ES-I3 (cell line): ENCODE results near the gene IFITM5.

Experiments
- H3K36me3 ChIP-seq: 2 replicates; pipeline ENCODE4 v1.6.1; 2013; ENCODE audit warnings: mild to moderate bottlenecking, low read length, control low read depth, moderate library complexity; ENCODE audit not compliant: insufficient read depth
- H3K4me1 ChIP-seq: 2 replicates; pipeline ENCODE4 v1.6.1; 2013; ENCODE audit warnings: mild to moderate bottlenecking, control low read depth, low read length; ENCODE audit not compliant: insufficient read depth
- H3K9ac ChIP-seq: 2 replicates; pipeline ENCODE4 v1.6.1; 2013; ENCODE audit warnings: low read depth, mild to moderate bottlenecking, low read length, moderate library complexity
- H3K9me3 ChIP-seq: 2 replicates; pipeline ENCODE4 v1.6.1; 2013; ENCODE audit warnings: mild to moderate bottlenecking, low read length, moderate library complexity; ENCODE audit not compliant: control insufficient read depth, insufficient read depth

The IFITM5 gene

DNA sequence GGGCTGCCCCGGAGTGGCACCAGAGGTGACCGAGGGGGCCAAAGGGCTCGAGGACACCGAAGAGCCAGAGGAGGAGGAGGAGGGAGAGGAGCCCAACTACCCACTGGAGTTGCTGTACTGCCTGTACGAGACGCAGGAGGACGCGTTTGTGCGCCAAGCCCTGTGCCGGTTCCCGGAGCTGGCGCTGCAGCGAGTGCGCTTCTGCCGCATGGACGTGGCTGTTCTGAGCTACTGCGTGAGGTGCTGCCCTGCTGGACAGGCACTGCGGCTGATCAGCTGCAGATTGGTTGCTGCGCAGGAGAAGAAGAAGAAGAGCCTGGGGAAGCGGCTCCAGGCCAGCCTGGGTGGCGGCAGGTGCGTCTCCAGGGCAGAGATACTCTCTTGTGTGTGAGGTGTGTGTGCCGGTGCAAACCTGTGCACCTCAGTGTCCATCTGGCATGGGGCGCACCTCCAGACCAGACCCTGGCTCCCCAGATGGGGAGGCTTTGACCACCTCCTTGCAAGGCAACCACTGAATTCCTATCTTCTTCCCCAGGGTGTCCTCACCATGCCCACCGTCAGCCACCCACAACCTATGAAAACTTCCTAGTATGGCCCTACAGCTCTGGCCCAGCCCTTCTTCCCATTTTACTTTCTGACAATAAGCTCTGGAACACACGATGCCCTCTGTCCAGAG lies 17.7 kb downstream of the IFITM5 start:
- Histone ChIP-seq H3K4me1 (peaks cover 3% of the 10 kb centered on the region; the same call in 1 of the 2 replicates), H3K9me3 (no peaks in the 10 kb centered on the region), H3K36me3 (no peaks in the 10 kb centered on the region), H3K9ac (no peak overlapping the region)

- H3K9ac ChIP-seq = no peak overlapping the region
- H3K4me1 ChIP-seq = peaks cover 3% of the 10 kb centered on the region; the same call in 1 of the 2 replicates
- no peaks in the 10 kb centered on the region for H3K36me3 ChIP-seq
- H3K9me3 ChIP-seq = peaks cover 4% of the 10 kb centered on the region; the same call in 1 of the 2 replicates
Measured at GRCh38 chr11:280706-281485, 18.4 kb downstream of the IFITM5 start.

GRCh38 chr11:279966-280705 lies 19.2 kb downstream of the IFITM5 start:
- Histone ChIP-seq H3K4me1 (peaks cover 3% of the 10 kb centered on the region; the same call in 1 of the 2 replicates), H3K9me3 (peaks cover 4% of the 10 kb centered on the region; the same call in 1 of the 2 replicates), H3K9ac (no peak overlapping the region), H3K36me3 (no peaks in the 10 kb centered on the region)

GRCh38 chr11:279040-279965 lies 20.0 kb downstream of the IFITM5 start:
- H3K9me3 ChIP-seq = peaks cover 4% of the 10 kb centered on the region; the same call in 1 of the 2 replicates
- peaks cover 3% of the 10 kb centered on the region; the same call in 1 of the 2 replicates for H3K4me1 ChIP-seq
- no peak overlapping the region; the same call in 1 of the 2 replicates for H3K9ac ChIP-seq
- H3K36me3 ChIP-seq = no peaks in the 10 kb centered on the region

- Histone ChIP-seq H3K36me3 (no peaks in the 10 kb centered on the region), H3K9ac (no peak within 1 kb of the TSS; the same call in 1 of the 2 replicates), H3K4me1 (no peaks in the 10 kb centered on the region), H3K9me3 (peaks cover 4% of the 10 kb centered on the region; the same call in 1 of the 2 replicates)
Measured at GRCh38 chr11:278001-278951, 21.1 kb downstream of the IFITM5 start, which contains the start of gene NLRP6. Gene NLRP6 (plus strand): TSS chr11:278407. CDS start chr11:278570, 163 bp downstream.

DNA sequence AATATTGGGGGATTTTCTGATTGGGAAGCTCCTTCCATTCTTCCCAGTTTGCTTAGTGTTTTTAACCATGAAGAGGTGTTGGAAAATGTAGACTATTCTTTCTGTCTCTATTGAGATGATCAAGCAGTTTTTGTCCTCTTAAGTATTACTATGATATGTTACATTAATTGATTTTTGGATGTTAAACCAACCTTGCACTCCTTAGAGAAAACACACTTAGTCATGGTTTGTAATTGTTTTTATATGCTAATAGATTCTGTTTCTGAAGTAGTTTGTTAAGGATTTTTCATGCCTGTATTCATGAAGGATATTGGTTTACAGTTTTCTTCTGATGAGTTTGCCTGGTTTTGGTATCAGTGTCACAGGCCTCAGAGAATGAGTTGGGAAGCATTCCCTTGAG lies 23.1 kb downstream of the IFITM5 start:
- no peaks in the 10 kb centered on the region for H3K4me1 ChIP-seq
- H3K9me3 ChIP-seq = peaks cover 4% of the 10 kb centered on the region; the same call in 1 of the 2 replicates
- no peak overlapping the region for H3K9ac ChIP-seq
- no peaks in the 10 kb centered on the region for H3K36me3 ChIP-seq

DNA sequence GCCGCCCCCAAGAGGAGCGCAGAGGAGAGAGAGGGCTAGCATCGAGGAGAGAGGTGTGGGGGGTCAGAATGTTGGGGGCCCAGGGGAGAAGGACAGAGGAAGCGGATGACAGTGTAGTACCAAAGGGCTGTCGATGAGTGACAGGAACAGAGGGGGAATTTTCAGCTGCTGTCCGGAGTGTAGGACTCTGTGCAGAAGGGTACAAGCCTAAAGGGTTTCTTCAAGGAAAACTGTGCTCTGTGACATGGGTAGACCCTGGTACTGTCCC lies 26.5 kb downstream of the IFITM5 start:
- Histone ChIP-seq H3K4me1 (peaks cover 6% of the 10 kb centered on the region), H3K9me3 (peaks cover 4% of the 10 kb centered on the region; the same call in 1 of the 2 replicates), H3K9ac (no peak overlapping the region), H3K36me3 (no peaks in the 10 kb centered on the region)

DNA sequence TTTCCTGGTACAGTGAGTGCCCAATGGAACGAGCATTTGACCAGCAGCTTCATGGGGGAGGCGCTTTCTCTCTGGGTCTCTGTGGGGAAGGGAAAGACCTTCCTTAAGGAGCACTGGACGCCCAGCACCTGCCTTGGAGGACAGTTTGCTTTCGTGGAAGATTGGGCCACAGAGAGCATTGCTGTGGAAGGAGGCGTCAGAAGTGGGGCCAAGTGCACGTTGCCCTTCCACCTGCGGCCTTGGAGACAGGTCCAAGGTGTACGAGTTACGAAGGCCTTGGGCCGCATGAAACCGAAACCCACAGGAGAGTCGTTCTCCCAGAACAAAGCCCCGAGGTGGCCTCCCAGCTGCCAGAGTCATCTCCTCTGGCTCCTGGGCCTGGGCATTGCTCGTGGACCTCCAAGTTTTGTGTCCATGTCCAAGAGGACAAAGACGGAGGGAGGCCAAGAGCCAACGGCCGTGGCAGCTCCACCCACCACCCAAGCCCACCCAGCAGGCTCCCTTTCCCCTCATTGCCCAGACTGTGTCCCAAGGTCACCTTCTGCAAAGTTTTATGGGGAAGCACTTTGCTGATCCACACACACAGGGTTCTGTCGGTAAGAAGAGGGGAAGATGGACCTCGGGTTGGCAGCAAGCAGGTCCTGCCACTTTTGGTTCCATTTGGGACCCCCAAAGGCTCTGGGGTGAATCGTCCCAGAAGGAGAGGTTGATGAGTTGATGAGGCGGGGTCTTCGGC lies 27.0 kb downstream of the IFITM5 start:
- peaks cover 4% of the 10 kb centered on the region; the same call in 1 of the 2 replicates for H3K9me3 ChIP-seq
- no peaks in the 10 kb centered on the region for H3K36me3 ChIP-seq
- H3K9ac ChIP-seq = no peak overlapping the region
- peaks cover 6% of the 10 kb centered on the region for H3K4me1 ChIP-seq

- H3K9ac ChIP-seq = no peak overlapping the region
Measured at GRCh38 chr11:271319-271715, 28.0 kb downstream of the IFITM5 start.

GRCh38 chr11:270451-271318 lies 28.6 kb downstream of the IFITM5 start:
- Histone ChIP-seq H3K9me3 (no peaks in the 10 kb centered on the region), H3K36me3 (no peaks in the 10 kb centered on the region), H3K9ac (no peak overlapping the region), H3K4me1 (peaks cover 6% of the 10 kb centered on the region)

More at GRCh38 chr11:271319-271715, 28.0 kb downstream of the IFITM5 start:
- H3K4me1 ChIP-seq = peaks cover 6% of the 10 kb centered on the region
- H3K9me3 ChIP-seq = peaks cover 2% of the 10 kb centered on the region; the same call in 1 of the 2 replicates
- no peaks in the 10 kb centered on the region for H3K36me3 ChIP-seq

DNA sequence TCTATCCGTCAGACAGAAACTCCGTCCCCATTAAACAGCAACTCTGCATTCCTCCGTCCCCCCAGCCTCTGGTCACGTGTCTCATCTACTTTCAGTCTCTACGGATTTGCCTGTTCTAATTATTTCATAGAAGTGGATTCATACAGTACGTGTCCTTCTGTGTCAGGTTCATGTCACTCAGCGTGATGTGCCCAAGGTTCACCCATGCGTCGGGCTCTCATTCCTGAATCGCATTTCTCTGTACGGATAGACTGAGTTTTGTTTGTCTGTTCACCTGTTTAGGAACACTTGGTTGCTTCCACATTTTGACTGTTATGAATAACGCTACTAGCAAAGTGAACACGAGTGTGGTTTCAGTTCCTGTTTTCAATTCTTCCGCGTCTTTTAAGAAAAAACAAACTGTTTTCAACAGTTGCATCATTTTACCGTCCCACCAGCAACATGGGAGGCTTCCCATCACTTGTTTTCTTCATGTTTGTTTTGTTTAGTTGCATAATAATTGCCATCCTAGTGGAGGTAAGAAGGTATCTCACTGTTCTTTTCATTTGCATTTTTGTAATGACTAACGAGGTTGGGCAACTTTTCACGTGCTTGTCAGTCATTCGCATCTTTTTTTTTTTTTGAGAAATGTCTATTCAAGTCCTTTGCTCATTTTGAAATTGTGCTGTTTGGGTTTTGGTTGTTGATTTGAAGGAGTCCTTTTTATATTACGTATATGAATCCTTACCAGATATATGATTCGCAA lies 30.0 kb downstream of the IFITM5 start:
- peaks cover 6% of the 10 kb centered on the region for H3K4me1 ChIP-seq

More for the DNA sequence above, 30.0 kb downstream of the IFITM5 start:
- H3K9me3 ChIP-seq = no peaks in the 10 kb centered on the region
- H3K36me3 ChIP-seq = no peaks in the 10 kb centered on the region
- peak overlapping the region; percentile 2 for H3K9ac ChIP-seq
